ENCODE data around the gene GRAMD1B.

Gene GRAMD1B

GRCh38 chr11:123526918-123527317 lies 96.8 kb downstream of the GRAMD1B start:
- Histone ChIP-seq H3K36me3 (peaks cover 7% of the 10 kb centered on the region), H3K27ac (no peak overlapping the region), H3K4me1 (ENCODE audit: control insufficient read depth in 1 of 2, insufficient read depth in 1 of 2, low read depth in 1 of 2, low read length in 1 of 2) (no peaks in the 10 kb centered on the region), H3K27me3 (no peaks in the 10 kb centered on the region), H3K9me3 (no peaks in the 10 kb centered on the region), H3K4me3 (ENCODE audit: low read depth in 1 of 2, low read length in 1 of 2) (no peak overlapping the region)
- TF ChIP-seq CTCF (IDR thresholded peaks at IDR 0.05) = no peak

GRCh38 chr11:123527526-123527925 lies 97.5 kb downstream of the GRAMD1B start:
- H3K36me3 ChIP-seq = peaks cover 7% of the 10 kb centered on the region

GRCh38 chr11:123527947-123528346 lies 97.9 kb downstream of the GRAMD1B start:
- Histone ChIP-seq H3K36me3 (peaks cover 7% of the 10 kb centered on the region), H3K4me1 (ENCODE audit: control insufficient read depth in 1 of 2, insufficient read depth in 1 of 2, low read depth in 1 of 2, low read length in 1 of 2) (no peaks in the 10 kb centered on the region), H3K27ac (no peak overlapping the region), H3K9me3 (no peaks in the 10 kb centered on the region), H3K4me3 (ENCODE audit: low read depth in 1 of 2, low read length in 1 of 2) (no peak overlapping the region), H3K27me3 (no peaks in the 10 kb centered on the region)
- no peak for TF ChIP-seq CTCF (IDR thresholded peaks at IDR 0.05)

More at GRCh38 chr11:123527526-123527925, 97.5 kb downstream of the GRAMD1B start:
- Histone ChIP-seq H3K9me3 (no peaks in the 10 kb centered on the region), H3K4me3 (ENCODE audit: low read depth in 1 of 2, low read length in 1 of 2) (no peak overlapping the region), H3K27ac (no peak overlapping the region), H3K27me3 (no peaks in the 10 kb centered on the region), H3K4me1 (ENCODE audit: control insufficient read depth in 1 of 2, insufficient read depth in 1 of 2, low read depth in 1 of 2, low read length in 1 of 2) (no peaks in the 10 kb centered on the region)
- TF ChIP-seq CTCF (IDR thresholded peaks at IDR 0.05) = no peak

GRCh38 chr11:123531325-123531724 lies 101.3 kb downstream of the GRAMD1B start:
- Histone ChIP-seq H3K4me1 (ENCODE audit: control insufficient read depth in 1 of 2, insufficient read depth in 1 of 2, low read depth in 1 of 2, low read length in 1 of 2) (no peaks in the 10 kb centered on the region), H3K9me3 (no peaks in the 10 kb centered on the region), H3K4me3 (ENCODE audit: low read depth in 1 of 2, low read length in 1 of 2) (no peak overlapping the region), H3K36me3 (peaks cover 7% of the 10 kb centered on the region), H3K27me3 (no peaks in the 10 kb centered on the region), H3K27ac (no peak overlapping the region)
- TF ChIP-seq CTCF (IDR thresholded peaks at IDR 0.05) = no peak

- Histone ChIP-seq H3K4me3 (ENCODE audit: low read depth in 1 of 2, low read length in 1 of 2) (no peak overlapping the region), H3K27me3 (no peaks in the 10 kb centered on the region), H3K27ac (no peak overlapping the region), H3K36me3 (peaks cover 7% of the 10 kb centered on the region), H3K9me3 (no peaks in the 10 kb centered on the region), H3K4me1 (ENCODE audit: control insufficient read depth in 1 of 2, insufficient read depth in 1 of 2, low read depth in 1 of 2, low read length in 1 of 2) (no peaks in the 10 kb centered on the region)
- TF ChIP-seq CTCF (IDR thresholded peaks at IDR 0.05) = no peak
These were observed 102.1 kb downstream of the GRAMD1B start for GRCh38 chr11:123532131-123532530.

GRCh38 chr11:123535401-123535800 lies 105.3 kb downstream of the GRAMD1B start:
- Histone ChIP-seq H3K4me3 (ENCODE audit: low read depth in 1 of 2, low read length in 1 of 2) (no peak overlapping the region), H3K9me3 (no peaks in the 10 kb centered on the region)

More at GRCh38 chr11:123535401-123535800, 105.3 kb downstream of the GRAMD1B start:
- Histone ChIP-seq H3K27ac (no peak overlapping the region), H3K4me1 (ENCODE audit: control insufficient read depth in 1 of 2, insufficient read depth in 1 of 2, low read depth in 1 of 2, low read length in 1 of 2) (no peaks in the 10 kb centered on the region), H3K27me3 (no peaks in the 10 kb centered on the region), H3K36me3 (no peaks in the 10 kb centered on the region)
- TF ChIP-seq CTCF (IDR thresholded peaks at IDR 0.05) = no peak

All from neutrophil (primary cell).